Gastroesophageal sphincter (tissue), 3 donors: ENCODE results near the gene CYP4F12.

Experiments used
- POLR2A ChIP-seq, 2 donors: fragments of 450-650 bp; IDR thresholded peaks; one replicate each; pipeline ENCODE4 v1.6.1; 2017; ENCODE audit warnings: antibody characterized with exemption in 2 of 2, mild to moderate bottlenecking in 2 of 2, moderate library complexity in 1 of 2
- TF ChIP-seq, protein P1 (sequence below), 4 experiments: fragments of 200-600 bp in 2 of 4; fragments of 450-650 bp in 2 of 4; sonication (generic) in 1 of 4; IDR thresholded peaks; one replicate each; pipeline ENCODE4 v1.5.1; 2017 to 2019; ENCODE audit warnings: antibody characterized with exemption in 4 of 4, mild to moderate bottlenecking in 2 of 4, moderate library complexity in 2 of 4

GRCh38 chr19:15666186-15666585 lies 6.7 kb upstream of the CYP4F12 start:
- TF ChIP-seq, protein P1, sequence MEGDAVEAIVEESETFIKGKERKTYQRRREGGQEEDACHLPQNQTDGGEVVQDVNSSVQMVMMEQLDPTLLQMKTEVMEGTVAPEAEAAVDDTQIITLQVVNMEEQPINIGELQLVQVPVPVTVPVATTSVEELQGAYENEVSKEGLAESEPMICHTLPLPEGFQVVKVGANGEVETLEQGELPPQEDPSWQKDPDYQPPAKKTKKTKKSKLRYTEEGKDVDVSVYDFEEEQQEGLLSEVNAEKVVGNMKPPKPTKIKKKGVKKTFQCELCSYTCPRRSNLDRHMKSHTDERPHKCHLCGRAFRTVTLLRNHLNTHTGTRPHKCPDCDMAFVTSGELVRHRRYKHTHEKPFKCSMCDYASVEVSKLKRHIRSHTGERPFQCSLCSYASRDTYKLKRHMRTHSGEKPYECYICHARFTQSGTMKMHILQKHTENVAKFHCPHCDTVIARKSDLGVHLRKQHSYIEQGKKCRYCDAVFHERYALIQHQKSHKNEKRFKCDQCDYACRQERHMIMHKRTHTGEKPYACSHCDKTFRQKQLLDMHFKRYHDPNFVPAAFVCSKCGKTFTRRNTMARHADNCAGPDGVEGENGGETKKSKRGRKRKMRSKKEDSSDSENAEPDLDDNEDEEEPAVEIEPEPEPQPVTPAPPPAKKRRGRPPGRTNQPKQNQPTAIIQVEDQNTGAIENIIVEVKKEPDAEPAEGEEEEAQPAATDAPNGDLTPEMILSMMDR (IDR thresholded peaks at IDR 0.05) = no peak
- no peak for TF ChIP-seq POLR2A (IDR thresholded peaks at IDR 0.05)
